CD4-positive, alpha-beta T cell treated with Interferon alpha-2 for 1 hour (primary cell): ENCODE results near the gene OASL.

ENCODE experiments used
- DNase-seq, 2 donors: peaks; one replicate each; pipeline ENCODE4 v3.0.0-alpha.2; 2020 to 2022

OASL gene

GRCh38 chr12:120988234-120988633 is 50.8 kb downstream of the OASL start:
- DNase-seq: no peak

GRCh38 chr12:120984351-120984898 is 54.6 kb downstream of the OASL start:
- no peak for DNase-seq

GRCh38 chr12:120983759-120984158 is 55.3 kb downstream of the OASL start:
- DNase-seq: no peak

GRCh38 chr12:120982659-120983058 is 56.4 kb downstream of the OASL start:
- DNase-seq: no peak

GRCh38 chr12:120981407-120981941 is 57.6 kb downstream of the OASL start:
- no peak for DNase-seq

- no peak for DNase-seq
These were observed 58.2 kb downstream of the OASL start for GRCh38 chr12:120980800-120981368.

- no peak for DNase-seq
These were observed 59.0 kb downstream of the OASL start for GRCh38 chr12:120979862-120980696.

- DNase-seq: no peak
These were observed 59.7 kb downstream of the OASL start for GRCh38 chr12:120979220-120979861.

- no peak for DNase-seq
These were observed 60.5 kb downstream of the OASL start, which contains the start of gene HNF1A for GRCh38 chr12:120978296-120979219. TSS of gene HNF1A (plus strand) at chr12:120978543. CDS start at chr12:120978769, 226 bp downstream.

GRCh38 chr12:120977531-120978295 is 61.3 kb downstream of the OASL start:
- DNase-seq: no peak

GRCh38 chr12:120972870-120973543 is 66.0 kb downstream of the OASL start:
- DNase-seq: no peak

GRCh38 chr12:120971299-120972180 is 67.5 kb downstream of the OASL start:
- DNase-seq: peak; percentile 44 to 71

- DNase-seq: no peak
These were observed 68.7 kb downstream of the OASL start for GRCh38 chr12:120970310-120970709.
